NCI-H345 treated with DMSO at 0.1 percent for 48 hours (cell line): ENCODE results near the gene FMN2.
A peak's percentile ranks its signal among the peaks of the same experiment; 100 is the strongest.

Experiments
- DNase-seq: peaks from one replicate; lab custom pipeline; 2025; ENCODE audit not compliant: unreplicated experiment; lab: John Stamatoyannopoulos, UW

FMN2 gene

DNA sequence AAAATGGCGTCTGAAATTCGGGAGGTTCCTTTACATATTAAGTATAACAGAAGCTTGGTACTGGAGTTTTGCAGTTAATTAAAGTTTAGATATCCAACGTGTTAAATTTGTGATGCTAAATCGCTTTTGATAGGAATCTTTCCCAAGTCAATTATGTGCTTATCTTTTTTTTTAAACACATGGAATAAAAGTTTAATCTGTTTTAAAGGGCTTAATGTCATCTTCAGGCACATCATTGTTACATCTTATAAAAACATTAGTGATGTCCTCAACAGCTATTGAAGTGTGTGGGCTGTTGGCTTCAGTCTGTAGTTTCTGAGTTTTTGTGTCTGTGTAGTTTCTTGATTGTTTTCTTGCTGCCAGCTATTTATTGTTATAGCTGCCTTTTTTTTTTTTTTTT, 5.3 kb downstream of the FMN2 start:
- no peak for DNase-seq

DNA sequence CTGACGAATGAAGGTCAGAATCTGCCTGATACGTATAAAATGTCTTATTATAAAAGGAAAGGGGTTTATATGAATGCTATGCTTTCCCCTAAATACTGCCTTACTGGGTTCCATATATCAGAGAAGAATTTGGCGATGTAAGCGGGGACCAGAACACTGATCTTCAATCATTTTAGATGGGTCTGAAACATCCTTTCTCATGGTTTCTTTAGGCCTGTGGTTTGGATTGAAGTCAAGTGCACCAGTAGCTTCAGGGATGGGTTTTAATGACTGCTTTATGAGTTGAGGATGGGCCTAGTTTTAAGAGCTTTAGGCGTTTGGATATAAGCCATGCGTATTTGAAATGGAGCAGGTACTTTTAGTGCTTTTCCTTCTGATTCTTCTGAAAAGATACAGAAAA, 6.9 kb downstream of the FMN2 start:
- no peak for DNase-seq

DNA sequence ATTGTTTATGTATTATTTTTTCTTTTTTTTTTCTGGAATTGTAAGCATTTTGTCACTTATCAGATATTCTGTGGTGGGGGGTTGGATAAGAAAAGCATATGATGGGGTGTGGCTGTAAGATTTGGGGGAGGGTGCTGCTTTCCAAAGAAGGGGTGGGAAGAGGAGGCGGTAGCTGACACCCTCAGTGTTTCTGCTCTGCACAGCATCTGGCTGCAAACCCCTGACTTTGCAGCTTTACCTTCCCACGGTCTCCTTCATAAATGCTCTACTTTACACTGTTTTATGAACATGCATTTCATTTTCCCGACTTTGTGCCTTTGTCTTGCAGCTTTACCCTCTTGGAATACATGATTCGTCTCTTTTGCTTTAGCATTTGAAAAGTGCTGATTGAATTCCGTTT, 7.6 kb downstream of the FMN2 start:
- DNase-seq: no peak

DNA sequence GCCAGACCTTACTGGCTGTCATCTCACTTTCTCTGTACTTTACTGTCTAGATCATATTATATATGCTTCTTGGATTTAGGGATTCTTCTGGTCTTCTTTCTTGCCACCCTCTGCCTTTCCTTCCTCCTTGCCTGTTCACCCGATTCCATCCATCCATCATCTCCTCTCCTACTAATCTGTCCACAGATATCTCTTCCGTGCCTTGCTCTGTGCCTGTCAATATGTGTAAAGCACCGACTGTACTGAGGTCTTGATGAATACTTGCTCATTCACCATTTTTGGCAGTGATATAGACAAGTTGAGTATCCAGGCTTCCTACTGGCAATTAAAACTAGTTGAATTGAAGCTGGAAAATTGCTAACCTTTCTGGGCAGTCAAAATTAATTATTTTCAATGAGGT, 8.1 kb downstream of the FMN2 start:
- DNase-seq: no peak

DNA sequence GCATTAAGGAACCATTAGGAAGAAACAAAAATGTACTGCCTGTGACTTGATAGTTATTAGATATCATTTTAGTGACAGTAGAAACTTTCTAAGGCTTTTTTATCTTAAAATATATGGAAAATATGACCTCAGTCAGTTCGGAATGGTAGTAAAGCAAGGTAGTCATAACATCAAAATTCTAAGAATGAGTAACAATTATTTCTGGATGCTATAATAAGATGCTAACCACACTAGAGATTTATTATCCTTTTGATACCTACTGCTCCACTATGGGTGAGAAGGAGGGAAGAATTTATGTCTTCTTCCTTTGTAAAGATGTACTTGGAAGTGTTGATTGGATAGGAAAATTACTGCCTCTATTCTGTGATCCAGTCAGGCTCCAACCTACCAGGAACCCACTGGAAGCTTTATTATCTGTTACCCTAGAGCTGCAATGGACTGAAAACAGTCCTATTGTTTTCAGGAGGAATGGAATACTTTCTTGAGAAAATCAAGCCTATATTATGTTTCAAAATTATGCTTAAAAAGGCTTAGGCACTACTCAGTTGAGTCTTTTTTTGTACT, 8.8 kb downstream of the FMN2 start:
- no peak for DNase-seq

DNA sequence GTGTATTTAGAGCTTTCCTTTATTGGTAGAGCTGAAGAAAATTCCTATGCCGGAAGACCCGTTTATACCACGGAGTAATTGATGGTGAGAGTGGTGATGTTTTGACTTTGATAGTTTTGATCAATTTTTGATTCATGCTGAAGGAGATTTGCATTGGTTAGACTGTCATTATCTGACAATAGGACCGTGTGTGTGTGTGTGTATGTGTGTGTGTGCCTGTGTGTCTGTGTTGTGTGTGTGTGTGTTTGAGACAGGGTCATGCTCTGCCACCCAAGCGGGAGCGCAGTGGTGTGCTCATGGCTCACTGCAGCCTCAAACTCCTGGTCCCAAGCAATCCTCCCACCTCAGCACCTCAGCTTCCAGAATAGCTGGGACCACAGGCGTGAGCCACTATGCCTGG, 9.6 kb downstream of the FMN2 start:
- DNase-seq: no peak

DNA sequence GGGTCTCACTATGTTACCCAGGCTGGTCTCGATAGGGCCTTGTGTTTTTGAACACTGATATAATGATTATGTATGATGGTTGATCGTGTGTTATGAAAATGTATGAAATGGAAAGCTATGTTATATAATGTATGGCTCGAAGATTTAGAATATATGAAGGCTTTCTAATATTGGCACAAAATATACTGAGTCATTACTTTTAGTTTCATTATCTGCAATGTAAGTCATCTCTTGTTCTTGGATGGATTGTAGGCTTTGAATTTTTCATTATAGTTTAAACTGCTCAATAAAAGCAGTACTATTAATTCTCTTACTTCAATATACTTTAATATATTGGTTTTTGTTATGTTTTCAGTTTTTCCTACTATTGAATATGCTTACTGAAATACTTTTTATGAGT, 10.1 kb downstream of the FMN2 start:
- DNase-seq: no peak

DNA sequence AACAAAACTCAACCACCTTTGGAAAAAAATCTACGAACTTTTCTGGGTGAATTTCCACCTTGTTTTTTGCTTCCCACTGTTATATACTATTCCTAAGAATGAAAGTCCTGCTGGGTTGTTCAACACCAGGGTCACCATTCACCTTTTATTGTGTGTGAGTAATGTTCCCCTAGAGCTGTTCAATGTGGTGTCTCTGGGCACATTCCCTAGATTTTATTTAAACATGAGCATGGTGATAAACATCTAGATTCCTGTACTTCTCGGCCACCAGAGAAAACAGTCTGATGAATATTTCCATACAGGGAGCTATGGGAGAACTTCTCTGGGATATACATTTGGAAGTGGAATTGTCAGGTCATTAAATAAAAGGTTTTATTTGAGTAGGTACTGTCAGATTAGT, 13.0 kb downstream of the FMN2 start:
- DNase-seq: no peak

DNA sequence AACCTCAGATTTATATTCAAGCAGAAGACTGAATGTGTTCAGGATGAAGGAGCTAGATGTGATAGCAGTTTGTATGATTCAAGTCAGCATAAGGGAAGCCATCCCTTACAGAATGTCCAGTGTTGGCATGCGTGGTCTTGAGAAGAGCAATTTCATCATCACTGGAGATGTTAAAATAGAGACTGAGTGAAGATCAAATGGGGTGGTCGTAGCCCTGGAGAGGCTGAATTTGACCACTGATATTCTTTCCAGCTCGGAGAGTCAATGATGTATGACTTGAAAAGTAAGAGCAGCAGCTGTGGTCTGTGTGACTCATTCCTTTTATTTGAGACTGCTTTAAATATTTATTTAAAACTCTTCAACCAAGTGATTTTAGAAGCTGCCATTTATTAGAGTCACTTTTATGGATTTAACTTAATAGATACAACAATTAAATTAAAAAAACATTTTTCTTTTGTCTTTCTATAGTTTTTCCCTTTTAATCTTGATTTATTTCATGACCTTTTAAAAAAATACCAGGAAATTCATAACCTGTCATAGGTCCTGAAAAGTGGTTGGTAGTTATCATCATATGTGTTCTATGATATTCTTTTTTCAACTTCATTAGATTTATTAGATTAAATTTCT, 15.5 kb downstream of the FMN2 start:
- no peak for DNase-seq

DNA sequence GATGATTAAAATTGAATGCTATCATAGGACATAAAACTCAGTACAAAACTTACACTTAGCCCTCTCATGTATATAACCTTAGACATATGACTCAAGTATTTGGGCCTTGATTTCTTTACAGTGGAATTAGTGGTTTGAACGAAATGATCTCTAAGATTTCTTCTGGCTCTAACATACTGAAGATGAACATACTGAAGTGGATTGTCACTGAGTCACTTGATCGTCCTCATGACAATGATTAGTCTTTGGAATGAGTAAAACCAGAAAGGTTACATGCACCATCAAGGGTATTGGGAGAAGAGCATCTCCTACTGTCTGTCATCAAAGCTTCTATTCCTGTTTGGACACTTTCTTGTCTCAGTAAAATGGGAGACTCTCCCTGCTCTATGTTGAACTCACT, 17.4 kb downstream of the FMN2 start:
- DNase-seq: no peak

DNA sequence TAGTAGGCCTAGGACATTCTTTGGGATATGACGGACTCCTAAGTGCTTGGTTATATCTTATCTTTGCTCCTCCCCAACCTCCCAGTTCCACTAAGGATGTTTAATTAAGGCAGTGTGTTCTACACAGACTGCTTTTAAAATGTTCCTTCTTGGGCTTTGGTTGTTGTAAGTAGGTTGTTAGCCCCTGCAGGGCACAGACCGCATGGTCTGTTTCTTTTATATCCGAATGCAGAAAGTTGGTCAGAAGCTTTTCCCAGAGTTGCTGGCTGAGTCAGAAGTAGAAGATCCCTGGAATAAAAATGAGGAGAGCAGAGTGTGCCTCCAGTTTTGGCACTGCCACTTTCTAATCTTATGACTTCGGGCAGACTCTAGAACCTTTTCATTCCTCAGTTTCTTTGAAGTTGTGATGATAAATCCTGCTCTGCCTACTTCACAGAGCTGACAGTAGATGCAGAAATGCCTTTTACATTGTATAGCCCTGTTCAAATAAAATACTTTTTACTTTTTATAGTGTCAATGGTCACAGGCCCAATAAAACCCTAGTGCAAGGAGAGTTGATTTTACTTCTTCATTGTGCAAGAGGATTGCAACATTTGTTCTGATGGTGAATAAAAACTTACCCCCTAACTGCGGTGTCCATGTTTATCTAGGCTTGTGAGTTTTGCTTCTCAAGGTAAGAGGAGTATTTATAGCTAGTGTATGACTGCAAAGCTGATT, 18.4 kb downstream of the FMN2 start:
- no peak for DNase-seq

DNA sequence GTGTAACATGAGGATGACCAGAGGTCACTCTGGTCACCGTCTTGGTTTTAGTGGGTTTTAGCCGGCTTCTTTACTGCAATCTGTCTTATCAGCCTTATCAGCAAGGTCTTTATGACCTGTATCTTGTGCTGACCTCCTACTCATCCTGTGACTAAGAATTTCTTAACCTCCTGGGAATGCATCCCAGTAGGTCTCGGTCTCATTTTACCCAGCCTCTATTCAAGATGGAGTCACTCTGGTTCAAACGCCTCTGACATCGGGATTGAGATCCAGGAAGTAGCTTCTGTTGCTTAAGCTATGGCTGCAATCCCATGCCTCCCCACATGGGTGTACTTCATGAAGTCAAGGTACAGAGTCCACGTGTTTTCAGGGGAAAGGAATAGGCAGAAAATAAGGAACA, 19.9 kb downstream of the FMN2 start:
- no peak for DNase-seq

DNA sequence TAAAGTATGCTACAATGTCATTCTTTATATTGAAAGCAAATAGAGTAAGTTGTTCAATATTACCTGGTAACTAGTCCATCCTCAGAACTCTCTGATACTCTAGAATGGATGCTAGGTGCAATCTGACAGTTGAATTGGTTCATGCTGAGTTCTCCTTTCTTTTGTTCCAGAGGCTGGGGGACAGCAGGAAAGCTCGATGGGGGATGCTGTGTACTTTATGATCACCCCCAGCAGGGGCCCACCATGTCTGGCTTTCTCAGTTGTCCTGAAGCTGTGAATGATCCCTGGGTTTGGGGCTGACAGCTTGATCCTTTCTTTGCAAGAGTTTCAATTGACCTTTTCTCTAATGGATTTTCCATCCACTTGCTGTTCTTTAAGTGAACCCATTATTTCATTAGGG, 22.5 kb downstream of the FMN2 start:
- peak; percentile 28 for DNase-seq

DNA sequence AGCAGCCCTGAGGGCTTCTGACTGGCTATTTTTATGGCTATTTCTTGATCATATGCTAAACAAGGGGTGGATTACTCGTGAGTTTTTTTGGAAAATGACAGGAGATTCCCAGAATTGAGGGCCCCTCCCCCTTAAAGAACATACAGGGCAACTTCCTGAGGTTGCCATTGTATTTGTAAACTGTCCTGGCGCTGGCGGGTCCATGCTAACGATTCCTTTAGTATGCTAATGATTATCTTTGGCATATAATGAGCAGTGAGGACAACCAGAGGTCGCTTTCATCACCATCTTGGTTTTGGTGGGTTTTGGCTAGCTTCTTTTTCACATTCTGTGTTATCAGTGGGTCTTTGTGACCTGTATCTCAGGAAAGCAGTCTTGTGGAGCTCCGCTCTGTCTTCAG, 24.1 kb downstream of the FMN2 start:
- DNase-seq: no peak

DNA sequence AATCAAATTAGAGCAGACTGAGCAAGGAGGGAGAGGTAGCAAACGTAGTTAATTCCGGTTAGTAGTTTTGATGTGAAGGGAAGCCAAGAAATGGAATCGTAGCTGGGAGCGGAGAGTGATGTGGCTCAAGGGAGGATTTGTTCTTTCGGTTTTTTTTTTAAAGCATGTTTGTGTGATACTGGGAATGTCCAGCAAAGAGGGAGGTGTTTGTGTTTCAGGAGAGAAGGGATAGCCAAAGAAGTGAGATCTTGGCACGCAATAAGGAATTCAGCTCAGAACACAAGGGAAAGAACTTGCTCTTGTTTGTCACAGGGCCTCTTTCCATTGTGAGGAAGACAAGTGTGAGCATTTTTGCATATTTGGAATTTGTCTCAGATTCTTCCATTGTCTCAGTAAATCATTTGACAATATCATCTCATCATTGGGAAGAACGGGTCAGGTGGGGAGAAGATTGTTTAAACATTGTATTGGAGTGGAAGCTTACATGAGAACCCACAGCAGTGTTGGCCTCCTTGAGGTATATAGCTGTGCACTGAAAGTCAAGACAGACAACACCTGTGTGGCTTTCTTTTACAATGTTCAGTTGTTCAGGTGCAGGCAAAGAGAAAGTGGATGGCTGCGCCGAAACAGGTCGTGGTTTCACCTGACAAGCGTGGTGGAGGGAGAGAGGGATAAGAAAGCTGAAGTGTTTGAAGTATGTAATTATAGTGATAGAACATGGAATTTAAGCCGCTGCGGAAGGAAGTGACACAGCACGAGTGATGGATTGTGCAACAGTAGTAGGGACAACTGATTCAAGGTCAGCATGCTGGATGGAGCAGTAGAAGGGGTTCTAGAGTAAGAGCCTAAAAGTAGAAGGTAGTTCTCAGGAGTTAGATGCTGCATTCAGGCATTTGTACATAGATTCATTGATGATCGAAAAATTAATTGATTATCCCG, 25.4 kb downstream of the FMN2 start:
- no peak for DNase-seq

DNA sequence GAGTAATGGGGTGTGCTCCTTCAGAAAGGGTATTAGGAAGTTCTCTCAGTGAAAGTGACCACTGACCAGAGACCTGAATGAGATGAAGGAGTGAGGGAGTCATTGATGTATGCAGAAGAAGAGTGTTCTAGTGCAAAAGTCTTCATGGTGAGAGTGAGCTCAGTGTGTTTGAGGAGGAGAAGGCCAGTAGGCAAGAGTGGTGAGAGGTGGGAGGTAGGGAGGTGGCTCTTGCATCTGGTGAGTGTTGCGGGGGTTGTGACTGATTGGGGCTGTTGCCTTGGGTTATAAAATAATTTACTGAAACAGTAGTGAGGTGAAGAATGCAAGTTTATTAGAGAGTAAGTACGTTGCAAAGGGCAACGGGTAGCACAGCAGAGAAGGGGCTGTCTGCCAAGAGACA, 26.2 kb downstream of the FMN2 start:
- DNase-seq: no peak

DNA sequence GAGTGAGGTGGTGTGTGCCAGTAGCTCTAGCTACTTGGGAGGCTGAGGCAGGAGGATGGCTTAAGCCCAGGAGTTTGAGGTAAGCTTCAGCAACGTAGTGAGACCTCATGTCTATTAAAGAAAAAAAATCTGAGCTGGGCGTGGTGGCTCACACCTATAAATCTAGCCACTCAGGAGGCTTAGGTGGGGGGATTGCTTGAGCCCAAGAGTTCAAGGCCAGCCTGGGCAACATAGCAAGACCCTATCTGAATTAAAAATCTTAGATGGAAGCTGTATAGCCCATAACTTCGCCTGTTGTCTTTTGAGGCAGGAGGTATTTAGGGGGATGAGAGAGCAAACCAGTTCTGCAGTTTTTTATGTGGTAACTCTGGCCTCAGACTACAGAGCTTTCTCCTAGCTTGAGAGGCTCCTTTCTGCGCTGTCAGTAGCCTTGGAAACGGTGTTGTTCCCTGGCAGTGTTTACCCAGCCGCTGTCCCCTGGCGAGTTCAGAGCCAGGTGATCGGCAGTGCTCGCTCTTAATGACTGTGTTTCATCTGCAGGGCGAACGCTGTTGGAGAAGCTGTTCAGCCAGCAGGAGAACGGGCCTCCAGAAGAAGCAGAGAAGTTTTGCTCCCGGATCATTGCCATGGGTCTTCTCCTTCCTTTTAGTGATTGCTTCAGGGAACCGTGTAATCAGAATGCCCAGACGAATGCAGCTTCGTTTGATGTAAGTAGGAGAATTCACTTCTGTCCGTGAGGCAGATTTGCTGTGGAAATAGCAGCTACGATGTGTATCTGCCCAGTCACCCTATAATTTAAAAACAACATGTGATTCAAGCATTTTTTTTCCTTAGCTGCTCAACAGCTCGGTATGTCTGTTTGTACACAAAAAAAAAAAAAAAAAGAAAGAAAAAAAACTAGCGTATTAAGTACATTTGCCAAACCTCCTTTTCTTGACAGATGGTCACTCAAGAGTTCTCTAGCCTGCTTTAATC, 31.2 kb downstream of the FMN2 start:
- peak; percentile 95 for DNase-seq

DNA sequence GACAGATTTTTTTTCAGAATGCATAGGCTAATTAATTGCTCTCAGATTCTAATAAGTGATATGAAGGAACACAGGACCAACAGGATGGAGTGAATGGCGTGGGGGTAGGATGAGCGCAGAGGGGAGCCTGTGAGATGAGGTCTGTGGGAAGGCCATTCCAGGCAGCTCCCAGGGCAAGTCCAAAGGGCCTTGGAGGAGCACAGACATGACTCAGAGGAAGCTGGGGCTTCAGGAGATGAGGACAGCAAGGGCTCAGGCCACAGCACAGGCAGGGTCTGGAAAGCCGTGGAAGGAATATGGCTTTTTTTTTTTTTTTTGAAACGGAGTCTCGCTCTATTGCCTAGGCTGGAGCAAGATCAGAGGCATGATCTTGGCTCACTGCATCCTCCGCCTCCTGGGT, 35.1 kb downstream of the FMN2 start:
- DNase-seq: no peak

DNA sequence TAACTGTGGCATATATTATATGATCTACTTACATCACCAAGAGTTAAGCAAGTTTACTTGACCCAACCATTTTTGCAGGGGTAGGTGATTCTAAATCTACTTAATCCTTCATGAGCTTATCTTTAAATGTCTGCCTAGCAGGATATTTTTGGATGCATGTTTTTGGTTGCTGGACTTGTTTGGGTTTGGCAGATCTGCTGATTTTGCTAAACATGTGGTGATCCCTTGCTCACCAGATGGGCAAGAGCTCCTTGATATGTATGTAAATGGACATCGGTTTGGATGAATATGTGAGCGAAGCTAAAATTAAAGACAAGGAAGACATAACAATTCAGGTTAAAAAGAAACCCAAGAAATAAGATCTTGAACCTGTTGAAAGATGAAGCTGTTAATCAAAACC, 36.7 kb downstream of the FMN2 start:
- no peak for DNase-seq

DNA sequence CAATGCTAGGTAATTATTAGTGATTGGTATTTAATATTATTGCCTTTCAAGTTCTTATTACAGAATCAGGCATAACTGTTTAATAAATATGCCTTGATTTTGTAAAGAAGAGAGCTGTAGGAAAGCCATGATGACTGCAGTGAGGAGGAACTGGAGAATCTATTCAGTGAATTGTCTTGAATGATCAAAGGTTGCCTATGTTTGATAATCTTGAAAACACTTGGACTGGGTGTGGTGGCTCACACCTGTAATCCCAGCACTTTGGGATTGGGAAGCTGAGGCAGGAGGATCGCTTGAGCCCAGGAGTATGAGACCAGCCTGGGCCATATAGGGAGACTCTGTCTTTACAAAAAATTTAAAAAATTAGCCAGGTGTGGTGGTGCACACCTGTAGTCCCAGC, 42.4 kb downstream of the FMN2 start:
- DNase-seq: no peak

DNA sequence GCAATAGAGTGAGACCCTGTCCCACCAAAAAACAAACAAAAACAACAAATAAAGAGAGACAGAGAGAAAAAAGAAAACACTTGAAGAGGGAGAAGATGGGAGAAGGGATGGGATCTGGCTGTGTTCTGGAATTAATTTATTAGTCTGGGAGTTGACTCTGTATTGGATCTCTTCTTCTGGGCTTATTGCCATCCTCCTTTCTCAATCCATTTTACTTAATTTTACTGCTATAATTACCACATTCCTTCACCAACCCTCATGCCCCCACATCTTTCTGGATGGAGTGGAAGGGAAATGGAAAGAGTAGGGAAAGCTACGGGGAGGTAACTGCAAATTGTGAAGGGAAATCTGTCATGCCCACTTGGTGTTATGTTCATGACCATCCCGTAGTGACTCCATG, 42.9 kb downstream of the FMN2 start:
- DNase-seq: no peak
